Osteocyte (in vitro differentiated cells): ENCODE data around the gene TNS4. TPM values are rescaled to one million over a fixed set of nuclear protein-coding genes. Genes with fewer than 3 reads are reported as not detected.

ENCODE experiments used
- DNase-seq: peaks from one replicate; pipeline ENCODE4 v3.0.0; 2021; ENCODE audit warnings: mixed read lengths; ENCODE audit not compliant: unreplicated experiment; ENCODE audit errors: extremely low spot score
- H3K27ac Mint-ChIP-seq: one replicate; pipeline ENCODE4 v1.8.0; 2021; ENCODE audit warnings: mild to moderate bottlenecking, mixed read lengths; ENCODE audit not compliant: unreplicated experiment
- H3K27me3 Mint-ChIP-seq: one replicate; pipeline ENCODE4 v1.8.0; 2021; ENCODE audit warnings: mixed read lengths; ENCODE audit not compliant: unreplicated experiment
- H3K36me3 Mint-ChIP-seq: one replicate; pipeline ENCODE4 v1.8.0; 2021; ENCODE audit warnings: mixed read lengths; ENCODE audit not compliant: unreplicated experiment
- H3K4me1 Mint-ChIP-seq: one replicate; pipeline ENCODE4 v1.8.0; 2021; ENCODE audit warnings: mixed read lengths; ENCODE audit not compliant: unreplicated experiment
- H3K4me3 Mint-ChIP-seq: one replicate; pipeline ENCODE4 v1.8.0; 2021; ENCODE audit warnings: mild to moderate bottlenecking, moderate library complexity, mixed read lengths; ENCODE audit not compliant: unreplicated experiment
- H3K9me3 Mint-ChIP-seq: one replicate; pipeline ENCODE4 v1.8.0; 2021; ENCODE audit warnings: mixed read lengths; ENCODE audit not compliant: unreplicated experiment
- CTCF ChIP-seq: fragments of 200-600 bp; sonication (generic); IDR thresholded peaks from 2 replicates; pipeline ENCODE4 v1.5.0; 2021; ENCODE audit warnings: antibody characterized with exemption, mild to moderate bottlenecking, moderate library complexity
- total RNA-seq: library from RNA; stranded (reverse); gene quantifications from 2 replicates; pipeline ENCODE4 v1.2.1, GENCODE V29; 2021

TNS4 gene
- total RNA-seq, 1 donor from 2014 or later: 0.73 TPM

DNA sequence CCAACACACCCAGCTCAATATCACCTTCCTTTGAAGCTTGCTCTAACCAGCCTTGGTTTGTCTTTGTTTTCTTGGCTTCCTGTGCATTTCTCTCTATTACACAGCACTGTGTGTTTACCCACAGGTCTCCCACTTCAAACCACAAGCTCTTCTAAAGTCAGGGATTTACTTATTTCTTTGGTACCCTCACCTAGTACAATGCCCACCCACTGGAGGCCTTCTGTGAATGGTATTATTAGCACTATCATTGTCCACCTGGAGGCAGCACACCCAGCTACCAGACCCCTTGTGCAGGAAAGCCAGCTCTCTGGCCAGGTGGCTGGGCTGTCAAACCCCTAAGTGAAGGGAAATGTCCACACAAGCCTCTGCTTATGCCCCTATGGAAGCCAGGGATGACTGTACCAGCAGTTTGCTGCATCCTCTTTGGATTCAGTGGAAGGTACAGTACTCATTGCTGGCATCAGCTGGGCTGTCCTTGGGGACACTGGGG is 74.4 kb downstream of the TNS4 start:
- no peaks in the 10 kb centered on the region for H3K27me3 Mint-ChIP-seq
- H3K9me3 Mint-ChIP-seq: no peaks in the 10 kb centered on the region
- no peak overlapping the region for H3K4me3 Mint-ChIP-seq
- TF ChIP-seq CTCF: no peak
- no peaks in the 10 kb centered on the region for H3K36me3 Mint-ChIP-seq
- no peak for DNase-seq
- no peak overlapping the region for H3K27ac Mint-ChIP-seq
- H3K4me1 Mint-ChIP-seq: no peaks in the 10 kb centered on the region

Other genes starting within 250 kb of the TNS4 start
- 6.7 and 10.8 TPM in 2 replicates for gene CDC6, start 213.7 kb downstream of the TNS4 start, total RNA-seq
- gene RARA, start 192.4 kb downstream of the TNS4 start, total RNA-seq: 62.6 and 65.2 TPM in 2 replicates
- 0.40 TPM in 1 of 2 replicates, not detected in the other for gene GJD3, start 136.9 kb downstream of the TNS4 start, total RNA-seq
- 41.9 and 43.3 TPM in 2 replicates for gene TOP2A, start 83.7 kb downstream of the TNS4 start, total RNA-seq
- 2,074 and 2,132 TPM in 2 replicates for gene IGFBP4, start 58.2 kb downstream of the TNS4 start, total RNA-seq
- gene CCR7, start 63.8 kb upstream of the TNS4 start, total RNA-seq: 0.21 TPM in 1 of 2 replicates, not detected in the other
- gene SMARCE1, start 146.2 kb upstream of the TNS4 start, total RNA-seq: 137 and 145 TPM in 2 replicates
- not detected in 2 replicates for gene KRT222, start 163.6 kb upstream of the TNS4 start, total RNA-seq
- gene KRT24, start 202.1 kb upstream of the TNS4 start, total RNA-seq: not detected in 2 replicates